ENCODE results near the gene KRT27. TPM values are rescaled to one million over a fixed set of nuclear protein-coding genes. Genes with fewer than 3 reads are reported as not detected.

The KRT27 gene
- total RNA-seq, 1 donor from 2014 or later, result not detected

Other genes with a start within 250 kb of the KRT27 start
- gene CCR7, start 217.1 kb downstream of the KRT27 start, total RNA-seq, result not detected in 2 replicates
- gene SMARCE1, start 134.7 kb downstream of the KRT27 start, total RNA-seq, result 49.2 and 75.5 TPM in 2 replicates
- gene KRT222, start 117.4 kb downstream of the KRT27 start, total RNA-seq, result not detected in 2 replicates
- 1.6 and 9.1 TPM in 2 replicates for gene KRT24, start 78.8 kb downstream of the KRT27 start, total RNA-seq
- not detected in 2 replicates for gene KRT25, start 27.2 kb downstream of the KRT27 start, total RNA-seq
- gene KRT26, start 10.3 kb downstream of the KRT27 start, total RNA-seq, result not detected in 2 replicates
- gene KRT28, start 17.4 kb upstream of the KRT27 start, total RNA-seq, result not detected in 2 replicates
- gene KRT10, start 40.1 kb upstream of the KRT27 start, total RNA-seq, result 5.8 and 6.3 TPM in 2 replicates
- not detected in 2 replicates for gene KRT12, start 84.7 kb upstream of the KRT27 start, total RNA-seq
- gene KRT20, start 102.7 kb upstream of the KRT27 start, total RNA-seq, result not detected in 2 replicates
- 12.9 and 29.4 TPM in 2 replicates for gene KRT23, start 155.1 kb upstream of the KRT27 start, total RNA-seq
- not detected in 2 replicates for gene KRT39, start 184.4 kb upstream of the KRT27 start, total RNA-seq
- 0.13 TPM in 1 of 2 replicates, not detected in the other for gene KRT40, start 201.8 kb upstream of the KRT27 start, total RNA-seq
- gene KRTAP3-3, start 211.6 kb upstream of the KRT27 start, total RNA-seq, result not detected in 2 replicates
- gene KRTAP3-2, start 217.4 kb upstream of the KRT27 start, total RNA-seq, result not detected in 2 replicates
- gene KRTAP3-1, start 226.6 kb upstream of the KRT27 start, total RNA-seq, result not detected in 2 replicates
- not detected in 2 replicates for gene KRTAP1-5, start 244.7 kb upstream of the KRT27 start, total RNA-seq
- gene KRTAP1-4, start 247.6 kb upstream of the KRT27 start, total RNA-seq, result not detected in 2 replicates